IMR-90 (cell line): ENCODE results near the gene CEP170B.

Source experiments
- CEBPB ChIP-seq: IDR thresholded peaks from 2 replicates; pipeline ENCODE4 v1.6.1; 2012; ENCODE audit warnings: low read depth, low read length, improper control_type of control experiment
- CTCF ChIP-seq: conservative IDR thresholded peaks from 2 replicates; pipeline ENCODE4 v1.5.1; 2012; ENCODE audit warnings: mild to moderate bottlenecking, low read depth, low read length, improper control_type of control experiment

GRCh38 chr14:104895207-104895785, 30.2 kb downstream of the CEP170B start:
- no peak for TF ChIP-seq CEBPB
- no peak for TF ChIP-seq CTCF
